Adrenal gland (tissue), 5 donors: ENCODE data around the gene CDH4.

Experiments
- CTCF ChIP-seq, 6 experiments: fragments of 450-650 bp in 4 of 6; fragments of 200-600 bp in 2 of 6; sonication (generic) in 1 of 6; IDR thresholded peaks; 1 replicate in 5 of 6; 2 replicates in 1 of 6; pipeline versions ENCODE4 v1.5.1 to v1.8.0; 2016 to 2021; ENCODE audit warnings: antibody characterized with exemption in 6 of 6, mild to moderate bottlenecking in 2 of 6, moderate library complexity in 1 of 6
- POLR2A ChIP-seq, 2 donors: fragments of 450-650 bp; IDR thresholded peaks; one replicate each; pipeline ENCODE4 v1.6.1; 2017; ENCODE audit warnings: antibody characterized with exemption in 2 of 2, mild to moderate bottlenecking in 2 of 2, moderate library complexity in 1 of 2
- donor health status: DM: no; HTN: no; CAD: no.

GRCh38 chr20:61405007-61405406 lies 152.9 kb downstream of the CDH4 start:
- TF ChIP-seq CTCF (IDR thresholded peaks at IDR 0.05) (no peak), POLR2A (IDR thresholded peaks at IDR 0.05) (no peak)
